NCI-H1105 treated with DMSO at 0.1 percent for 48 hours (cell line): Measurements from ENCODE around the gene NRAS.

Experiments
- DNase-seq: peaks from one replicate; lab custom pipeline; 2025; lab: John Stamatoyannopoulos, UW

NRAS gene

GRCh38 chr1:114725230-114725629 lies 8.7 kb upstream of the NRAS start:
- no peak for DNase-seq

DNA sequence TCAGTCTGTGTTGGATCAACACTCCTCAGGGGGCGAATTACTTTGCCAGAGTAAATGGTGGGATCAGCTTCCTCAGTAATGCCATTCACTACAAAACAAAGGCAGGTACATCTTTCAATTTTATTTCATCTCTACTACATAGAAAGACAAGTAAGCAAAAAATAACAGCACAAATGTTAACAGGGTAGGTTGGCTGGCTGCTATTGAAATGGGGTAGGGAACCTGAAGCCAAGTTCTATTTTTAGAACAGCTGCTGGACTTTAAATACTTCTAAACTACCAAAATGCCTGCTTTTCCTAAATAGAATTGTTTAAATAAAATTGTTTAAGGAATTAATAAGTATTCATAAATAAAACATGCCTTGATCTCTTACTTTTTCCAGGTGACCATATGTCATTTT lies 7.3 kb upstream of the NRAS start:
- DNase-seq = no peak

DNA sequence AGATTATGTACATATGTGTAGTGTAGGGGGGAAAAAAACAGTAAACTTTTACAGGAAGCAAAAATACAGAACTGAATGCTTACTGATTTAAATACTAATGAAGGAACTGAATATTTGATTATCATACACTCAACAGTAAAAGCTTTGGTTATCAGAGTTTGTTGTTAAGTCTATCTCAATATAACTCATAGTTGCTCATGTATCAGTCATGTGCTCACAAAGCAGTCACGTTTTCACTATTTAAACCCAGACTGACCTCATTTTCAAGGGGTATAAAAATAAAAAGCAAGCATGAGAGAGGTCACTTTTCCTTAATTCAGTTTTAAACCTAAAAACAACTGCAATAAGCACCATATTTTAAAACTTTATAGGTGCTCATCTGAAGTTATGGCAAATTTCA lies 6.9 kb upstream of the NRAS start:
- no peak for DNase-seq

DNA sequence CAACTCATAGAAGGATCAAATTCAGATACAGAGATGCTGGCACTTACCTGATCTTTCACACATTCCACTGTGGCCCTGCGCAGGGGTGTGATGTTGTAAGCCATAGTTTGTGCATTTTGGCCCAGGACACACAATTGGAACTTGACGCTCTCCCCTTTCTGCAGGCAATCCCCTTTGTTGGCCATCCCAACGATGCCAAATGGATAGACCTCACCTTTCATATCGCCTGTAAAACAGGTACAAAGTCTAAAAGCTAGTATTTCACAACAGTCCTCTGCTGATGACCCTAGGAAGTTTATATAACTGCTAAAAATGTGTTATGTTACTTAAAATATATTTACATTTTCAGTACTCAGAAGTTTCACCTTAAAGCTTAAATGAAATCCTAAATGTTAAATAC lies 3.9 kb upstream of the NRAS start:
- no peak for DNase-seq

GRCh38 chr1:114719424-114719787 lies 2.8 kb upstream of the NRAS start:
- no peak for DNase-seq

DNA sequence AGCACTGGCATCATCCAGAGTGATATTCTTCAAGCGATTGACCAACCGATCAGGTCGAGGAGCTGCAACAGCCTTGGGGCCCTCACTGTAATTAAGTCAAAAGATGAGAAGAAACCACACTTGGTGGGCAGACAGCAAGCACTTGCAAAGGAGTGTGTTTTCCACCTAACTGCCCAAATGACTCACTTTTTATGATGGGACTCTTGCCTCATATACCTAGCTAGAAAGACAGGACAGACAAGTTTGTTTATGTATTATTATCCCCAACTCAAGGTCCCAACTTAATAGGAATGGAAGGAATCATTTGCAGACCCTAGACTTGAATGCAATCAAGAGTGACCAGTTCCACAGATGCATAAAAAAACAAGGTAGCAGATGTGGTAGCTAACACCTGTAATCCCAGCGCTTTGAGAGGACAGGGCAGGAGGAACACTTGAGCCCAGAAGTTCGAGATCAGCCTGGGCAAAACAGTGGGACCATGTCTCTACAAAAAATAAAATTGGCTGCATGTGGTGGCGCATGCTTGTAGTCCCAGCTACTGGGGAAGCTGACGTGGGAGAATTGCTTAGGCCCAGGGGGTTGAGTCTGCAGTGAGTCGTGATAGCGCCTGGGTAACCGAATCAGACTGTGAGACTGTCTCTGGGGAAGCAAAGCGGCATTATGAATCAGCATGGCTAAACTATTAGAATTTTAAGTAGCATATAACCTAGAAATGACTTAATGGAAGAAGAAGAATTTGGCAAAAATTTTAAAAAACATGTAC lies 2.3 kb upstream of the NRAS start:
- DNase-seq = no peak

DNA sequence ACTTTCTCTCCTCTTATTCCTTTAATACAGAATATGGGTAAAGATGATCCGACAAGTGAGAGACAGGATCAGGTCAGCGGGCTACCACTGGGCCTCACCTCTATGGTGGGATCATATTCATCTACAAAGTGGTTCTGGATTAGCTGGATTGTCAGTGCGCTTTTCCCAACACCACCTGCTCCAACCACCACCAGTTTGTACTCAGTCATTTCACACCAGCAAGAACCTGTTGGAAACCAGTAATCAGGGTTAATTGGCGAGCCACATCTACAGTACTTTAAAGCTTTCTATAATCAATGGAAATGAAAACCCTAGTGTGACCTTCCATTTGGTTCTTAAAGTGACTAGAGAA lies 643 bp downstream of the NRAS start:
- no peak for DNase-seq

DNA sequence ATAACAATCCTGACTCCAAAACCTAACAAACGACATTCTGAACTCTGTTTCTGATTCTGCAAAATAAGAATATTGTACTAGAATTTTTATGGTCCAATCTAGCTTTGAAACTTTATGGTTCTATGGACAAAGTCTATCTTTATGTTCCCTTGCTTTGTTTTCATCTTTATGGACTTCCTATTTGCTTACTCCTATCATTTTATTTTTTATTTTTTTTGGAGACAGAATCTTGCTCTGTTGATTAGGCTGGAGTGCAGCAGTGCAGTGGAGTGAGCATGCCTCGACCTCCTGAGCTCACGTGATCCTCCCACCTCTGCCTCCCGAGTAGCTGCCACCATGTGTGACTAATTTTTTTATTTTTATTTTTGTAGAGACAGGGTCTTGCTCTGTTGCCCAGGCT lies 3.6 kb downstream of the NRAS start:
- no peak for DNase-seq

GRCh38 chr1:114710360-114710759 lies 6.2 kb downstream of the NRAS start:
- DNase-seq = no peak

DNA sequence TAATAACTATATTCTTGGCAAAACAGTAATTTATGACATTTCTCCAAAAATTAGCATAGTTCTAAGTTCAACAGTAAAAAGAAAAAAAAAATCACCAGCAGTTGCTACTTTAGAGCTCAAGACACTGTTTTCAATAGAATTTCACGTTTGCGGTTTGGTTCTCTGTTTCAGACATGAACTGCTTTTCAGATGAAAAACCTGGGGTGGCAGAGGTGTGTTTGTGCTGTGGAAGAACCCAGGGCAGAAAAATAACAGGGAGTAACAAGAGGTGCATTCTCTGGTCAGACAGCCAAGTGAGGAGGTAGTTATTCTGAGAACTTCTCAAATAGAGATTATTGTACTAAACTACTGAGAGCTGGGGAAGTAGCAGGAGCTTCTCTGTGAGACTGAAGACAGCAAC lies 9.0 kb downstream of the NRAS start:
- DNase-seq = no peak

- DNase-seq = no peak
Measured at GRCh38 chr1:114703242-114703641, 13.3 kb downstream of the NRAS start.

GRCh38 chr1:114702737-114703136 lies 13.8 kb downstream of the NRAS start:
- no peak for DNase-seq

- no peak for DNase-seq
Measured at GRCh38 chr1:114701931-114702330, 14.6 kb downstream of the NRAS start.

- no peak for DNase-seq
Measured at GRCh38 chr1:114700036-114700600, 16.5 kb downstream of the NRAS start.

GRCh38 chr1:114696810-114697209 lies 19.8 kb downstream of the NRAS start:
- no peak for DNase-seq

- no peak for DNase-seq
Measured at GRCh38 chr1:114695430-114696058, 21.0 kb downstream of the NRAS start, which contains the start of gene AMPD1. Gene AMPD1, minus strand, starts transcription at chr1:114695546. Its CDS starts 75 bp downstream, at chr1:114695471.

DNA sequence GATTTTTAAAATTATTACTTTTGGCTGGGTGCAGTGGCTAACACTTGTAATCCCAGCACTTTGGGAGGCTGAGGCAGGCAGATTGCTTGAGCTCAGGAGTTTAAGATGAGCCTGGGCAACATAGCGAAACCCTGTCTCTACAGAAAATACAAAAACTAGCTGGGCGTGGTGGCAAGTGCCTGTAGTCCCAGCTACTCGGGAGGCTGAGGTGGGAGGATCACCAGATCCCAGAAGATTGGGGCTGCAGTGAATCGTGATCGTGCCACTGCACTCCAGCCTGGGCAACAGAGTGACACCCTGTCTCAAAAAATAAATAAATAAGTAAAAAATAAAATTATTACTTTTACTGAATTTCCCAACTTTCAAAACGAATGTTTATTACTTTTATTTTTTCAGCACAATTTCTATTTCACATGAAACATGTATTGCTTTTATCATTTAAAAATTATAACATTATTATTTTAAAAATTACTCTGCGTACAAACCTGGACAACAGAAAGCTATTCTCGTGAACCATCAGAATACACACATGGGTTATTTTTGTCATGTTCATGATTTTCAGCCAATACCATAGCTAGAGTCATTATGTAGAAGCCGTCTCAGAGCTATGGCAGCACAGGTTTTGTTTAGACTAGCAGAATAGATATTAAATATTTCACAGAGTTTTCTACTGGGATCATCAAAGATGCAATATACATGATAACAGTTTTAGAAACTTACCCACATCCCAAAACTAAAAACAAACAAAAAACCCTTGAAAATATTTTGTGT lies 21.8 kb downstream of the NRAS start:
- DNase-seq = no peak

GRCh38 chr1:114692947-114693346 lies 23.6 kb downstream of the NRAS start:
- no peak for DNase-seq

DNA sequence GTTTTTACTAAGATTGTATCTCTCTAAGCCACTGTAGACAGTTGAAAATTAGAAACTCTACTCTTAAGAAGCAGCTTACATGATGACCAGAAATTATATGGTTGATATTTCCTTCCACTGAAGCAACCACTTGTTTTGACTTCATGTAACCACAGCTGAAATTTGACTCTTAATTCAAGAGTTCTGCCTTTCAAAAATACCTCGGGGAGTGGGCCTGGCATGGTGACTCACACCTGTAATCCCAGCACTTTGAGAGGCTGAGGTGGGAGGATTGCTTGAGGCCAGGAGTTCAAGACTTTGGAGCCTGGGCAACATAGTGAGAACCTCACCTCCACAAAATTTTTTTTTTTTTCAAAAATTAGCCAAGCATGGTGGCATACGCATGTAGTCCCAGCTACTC lies 25.5 kb downstream of the NRAS start:
- no peak for DNase-seq

DNA sequence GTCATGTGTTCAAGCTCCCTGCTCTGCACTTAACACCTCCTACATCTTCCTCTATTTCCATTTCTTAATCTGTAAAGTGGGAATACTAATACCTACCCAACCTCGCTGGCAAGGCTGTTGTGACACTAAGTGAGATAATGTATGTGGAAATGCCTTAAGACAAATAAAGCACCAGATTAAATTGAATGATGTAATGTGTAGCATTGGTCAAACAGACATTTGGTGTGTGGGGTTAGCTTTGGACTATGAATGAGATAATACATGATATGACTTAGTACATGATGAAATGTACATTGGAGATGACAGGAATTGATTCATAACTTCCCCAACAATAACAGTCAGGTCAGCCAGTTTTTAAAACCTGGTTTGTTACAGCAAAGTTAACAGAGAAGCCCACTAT lies 26.4 kb downstream of the NRAS start:
- DNase-seq = no peak

- DNase-seq = no peak
Measured at GRCh38 chr1:114688526-114688925, 28.0 kb downstream of the NRAS start.

GRCh38 chr1:114685851-114686250 lies 30.7 kb downstream of the NRAS start:
- DNase-seq = no peak

GRCh38 chr1:114677691-114678090 lies 38.9 kb downstream of the NRAS start:
- DNase-seq = no peak
